Adipose tissue (tissue), 3 donors: ENCODE results near the gene MSANTD4. TPM values are rescaled to one million over a fixed set of nuclear protein-coding genes. Genes with fewer than 3 reads are reported as not detected.
"Not testable (repeated sequence)": the region's sequence is repeated elsewhere in the genome, so short reads cannot be mapped to it uniquely, and the experiment has no call there.

ENCODE experiments used
- H3K27ac ChIP-seq: one replicate; pipeline ENCODE4 v1.5.1; 2013; ENCODE audit warnings: low read depth, low read length
- WGBS, 3 donors: extraction: QIAGEN DNeasy Blood & Tissue Kit; methylation state at CpG; one replicate each; pipeline ENCODE4 v1.1.7; 2013; 5-methylcytosine and 5-hydroxymethylcytosine counted together
- polyA plus RNA-seq, 3 donors: library from polyadenylated mRNA; stranded (reverse); fragments of 200-250 nt; gene quantifications; one replicate each; pipeline ENCODE4 v1.2.3, GENCODE V29; 2013
- donor health status: healthy with polysubstance abuse.
- donor health status: Bipolar disorder and iron deficiency.
- donor health status: healthy.

Gene MSANTD4
- polyA plus RNA-seq, 3 donors = 3.5 to 12.9 (median 4.6) TPM

DNA sequence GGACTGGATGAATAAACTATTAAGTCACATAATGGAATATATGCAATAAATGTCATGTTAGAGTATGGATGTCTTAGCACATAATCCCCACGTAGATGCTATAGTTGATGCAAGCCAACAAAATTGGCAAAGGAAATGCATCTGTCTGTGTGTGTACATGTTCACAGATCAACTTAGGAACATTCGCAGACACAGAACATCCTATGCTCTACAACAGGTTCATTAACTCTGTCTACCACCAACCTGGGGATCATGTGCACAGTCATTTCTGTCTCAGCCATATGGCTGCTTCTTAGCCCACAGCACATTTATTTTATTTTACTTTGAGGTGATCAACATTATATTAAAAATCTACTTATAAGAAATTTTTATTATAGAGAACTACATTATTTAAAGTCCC, 4.9 kb downstream of the MSANTD4 start:
- WGBS, 3 donors = 89 to 92% (median 89%) methylated on average over 2 of the region's 2 CpGs
- no peak overlapping the region for H3K27ac ChIP-seq

DNA sequence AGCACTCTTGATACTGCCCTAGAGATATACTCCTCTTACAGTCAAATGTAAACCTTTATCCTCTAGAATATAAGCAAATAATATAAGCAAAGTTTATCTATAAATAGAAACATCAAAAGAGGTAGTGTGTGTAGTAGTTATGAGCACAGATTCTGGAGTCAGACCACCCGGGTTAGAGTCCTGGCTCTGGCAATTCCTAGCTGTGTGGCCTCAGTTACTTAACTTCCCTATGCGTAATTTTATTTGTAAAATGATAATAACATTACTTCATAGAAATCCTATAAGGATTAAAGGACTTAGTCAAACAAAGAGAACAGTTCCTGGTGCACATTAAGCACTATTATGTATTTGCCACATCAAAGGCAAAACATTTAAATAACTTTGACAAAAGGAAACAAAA, 7.0 kb downstream of the MSANTD4 start:
- WGBS, 3 donors = 65 to 83% (median 83%) methylated on average over 2 of the region's 2 CpGs
- no peak overlapping the region for H3K27ac ChIP-seq

DNA sequence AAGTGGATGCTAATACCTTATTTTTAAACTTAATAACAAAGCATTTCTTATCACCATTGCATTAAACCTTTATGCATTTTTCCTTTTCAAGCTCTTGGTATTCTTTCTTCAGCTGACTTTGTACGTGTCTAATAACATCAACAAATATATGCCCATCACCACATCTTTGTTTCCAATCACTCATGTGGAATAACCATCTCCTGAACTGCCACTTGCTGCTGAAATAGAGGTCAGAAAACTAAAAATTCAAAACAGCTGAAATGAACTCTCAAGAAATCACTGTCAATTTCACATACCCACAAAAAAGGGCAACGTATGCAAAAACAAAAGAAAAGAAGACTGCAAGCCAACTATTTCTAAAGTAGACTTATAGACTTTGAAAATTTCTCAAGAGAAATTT, 7.4 kb downstream of the MSANTD4 start:
- no peak overlapping the region for H3K27ac ChIP-seq
- WGBS, 3 donors = 82 to 94% (median 92%) methylated on average over 2 of the region's 2 CpGs

DNA sequence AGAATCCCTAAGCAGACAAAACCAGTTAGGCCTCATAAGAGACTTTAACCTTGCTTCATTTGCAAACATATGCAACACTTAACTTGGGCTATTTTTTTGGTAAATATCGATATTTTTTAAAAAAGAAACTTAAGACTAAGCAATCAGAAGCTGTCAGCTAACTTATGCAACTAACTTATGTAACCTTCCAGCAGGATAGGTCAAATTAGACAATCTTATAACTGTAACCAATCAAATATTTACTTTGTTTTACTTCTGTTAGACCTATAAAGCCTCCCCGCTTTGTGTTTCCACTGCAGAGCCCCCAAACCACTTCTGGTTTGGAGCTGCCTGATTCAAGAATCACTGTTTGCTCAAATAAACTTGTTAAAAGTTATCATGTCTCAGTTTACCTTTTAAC, 8.0 kb downstream of the MSANTD4 start:
- no peak overlapping the region for H3K27ac ChIP-seq
- WGBS, 3 donors = 49 to 98% (median 97%) methylated on average over 2 of the region's 2 CpGs

DNA sequence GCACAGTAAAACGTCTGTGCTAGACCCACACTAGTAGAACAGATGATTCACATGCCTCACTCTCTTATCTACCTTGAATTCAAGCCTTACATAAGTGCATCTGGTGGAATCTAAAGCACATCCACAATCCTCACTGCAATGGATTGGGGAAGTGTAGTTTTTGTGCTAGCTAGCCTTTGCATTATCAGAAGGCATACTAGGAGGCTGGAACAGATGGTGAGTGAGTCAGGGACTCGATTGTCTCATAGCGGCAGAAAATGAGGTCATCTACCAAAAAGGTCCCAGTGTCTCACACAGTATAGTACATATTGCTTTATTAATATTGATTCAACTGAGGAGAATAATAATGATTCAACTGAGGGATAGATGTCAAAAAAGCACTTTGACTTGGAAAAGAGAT, 9.3 kb downstream of the MSANTD4 start:
- no peak overlapping the region for H3K27ac ChIP-seq
- WGBS, 3 donors = 72 to 74% (median 74%) methylated on average over 3 of the region's 3 CpGs

DNA sequence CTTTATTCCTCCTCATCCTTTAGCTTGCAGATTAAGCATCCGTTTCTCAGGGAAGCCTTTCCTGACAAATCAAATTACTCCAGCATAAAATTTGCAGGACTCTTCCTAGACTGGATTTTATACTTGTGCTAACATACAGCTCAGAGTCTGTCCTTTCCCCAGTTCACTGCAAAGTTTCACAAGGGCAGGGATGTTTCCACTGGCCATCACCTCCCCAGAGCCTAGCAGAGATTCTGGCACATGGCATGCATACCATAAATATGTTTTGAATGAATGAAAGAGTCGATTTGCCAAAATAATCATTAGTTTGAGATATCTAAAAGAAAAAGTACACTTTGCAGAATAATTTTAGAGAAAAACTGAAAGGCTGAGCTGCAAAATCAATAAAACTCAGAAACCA, 10.6 kb downstream of the MSANTD4 start:
- 71 to 79% (median 76%) methylated on average over 2 of the region's 2 CpGs for WGBS, 3 donors
- no peak overlapping the region for H3K27ac ChIP-seq

DNA sequence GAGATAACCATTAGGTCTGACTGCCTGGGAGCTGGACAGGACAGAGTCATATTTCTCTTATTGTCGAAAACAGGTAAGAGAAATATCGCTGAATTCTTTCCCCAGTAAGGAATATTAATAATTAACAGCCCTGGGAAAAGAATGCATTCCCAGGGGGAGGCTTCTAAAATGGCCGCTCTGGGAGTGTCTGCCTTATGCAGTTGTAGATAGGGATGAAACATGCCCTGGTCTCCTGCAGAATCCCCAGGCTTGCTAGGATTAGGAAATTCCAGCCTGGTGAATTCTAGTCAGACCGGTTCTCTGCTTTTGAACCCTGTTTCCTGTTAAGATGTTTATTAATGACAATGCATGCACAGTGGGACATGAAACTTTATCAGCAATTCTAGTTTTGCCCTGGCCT, 18.9 kb downstream of the MSANTD4 start:
- WGBS, 3 donors = 89 to 97% (median 95%) methylated on average over 4 of the region's 4 CpGs
- H3K27ac ChIP-seq = not testable (repeated sequence)

DNA sequence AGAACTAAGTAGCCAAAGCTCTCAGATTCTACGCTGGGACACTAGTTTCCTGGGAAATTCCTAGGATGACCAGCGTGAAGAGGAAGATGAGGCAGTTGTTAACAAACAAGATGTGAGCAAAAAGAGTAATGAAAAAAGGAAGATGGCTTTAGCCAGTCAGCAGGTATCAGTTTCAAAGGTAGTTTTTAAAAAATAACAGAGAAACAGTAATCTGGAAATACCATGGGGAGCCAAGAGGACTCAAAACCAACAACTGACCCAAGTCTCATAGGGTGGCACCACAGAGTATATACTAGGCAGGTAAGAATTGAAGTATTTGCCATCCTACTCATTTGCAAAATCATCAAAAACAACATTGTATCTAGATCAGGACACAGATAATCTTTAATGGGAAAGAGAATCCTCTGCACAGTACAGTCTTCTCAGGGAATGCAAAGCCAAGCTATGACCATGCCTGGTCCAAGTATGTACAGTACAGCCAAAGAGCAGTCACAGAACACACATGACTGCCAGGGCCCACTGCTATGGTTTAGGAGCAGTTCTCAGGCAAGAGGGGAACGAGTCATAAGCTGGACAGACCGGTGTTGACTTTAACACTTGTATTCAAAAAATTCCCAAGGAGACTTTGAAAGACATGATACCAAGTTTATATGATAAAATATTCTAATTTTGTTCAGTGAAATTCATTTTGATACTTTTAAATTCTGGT, 20.6 kb downstream of the MSANTD4 start:
- 92 to 98% (median 93%) methylated on average over 4 of the region's 4 CpGs for WGBS, 3 donors
- H3K27ac ChIP-seq = no peak overlapping the region

DNA sequence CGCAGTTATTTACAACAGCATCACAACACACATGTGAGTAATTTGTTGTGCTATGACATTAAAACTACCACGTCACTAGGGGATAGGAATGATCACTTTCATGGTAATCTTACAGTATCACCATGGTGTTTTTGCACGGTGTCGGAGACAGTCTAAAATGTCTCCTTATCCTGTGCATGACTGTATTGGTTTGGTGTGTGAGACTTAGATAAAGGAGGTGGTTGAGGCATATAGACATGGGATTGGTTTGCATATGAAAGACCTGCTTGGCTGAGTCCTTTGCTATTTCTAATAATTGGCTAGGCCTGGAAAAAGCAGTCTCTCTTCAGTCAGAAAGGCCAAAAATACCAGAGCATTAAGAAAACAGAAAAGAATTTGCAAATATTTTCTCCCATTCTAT, 30.2 kb downstream of the MSANTD4 start:
- no peak overlapping the region for H3K27ac ChIP-seq
- 96 to 97% (median 97%) methylated on average over 4 of the region's 4 CpGs for WGBS, 3 donors

DNA sequence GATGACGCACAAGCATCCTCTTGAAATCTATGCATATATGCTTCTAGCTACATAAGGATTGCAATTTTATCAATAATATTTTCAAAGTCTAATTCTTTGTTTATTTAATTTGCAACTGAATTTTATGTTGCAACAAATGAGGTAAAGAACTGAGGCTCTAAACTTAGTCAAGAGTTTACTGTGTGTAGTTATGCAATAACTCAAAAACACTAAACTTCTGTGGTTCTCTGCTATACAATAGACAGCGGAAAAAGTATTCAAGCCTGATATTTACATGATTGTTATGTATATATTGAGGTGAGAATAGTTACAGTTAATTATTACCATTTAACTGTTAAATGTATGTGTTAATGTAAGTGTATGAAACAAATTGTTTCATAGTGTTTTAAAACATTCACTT, 32.9 kb downstream of the MSANTD4 start:
- 90 to 99% (median 96%) methylated on average over 2 of the region's 2 CpGs for WGBS, 3 donors
- H3K27ac ChIP-seq = no peak overlapping the region

DNA sequence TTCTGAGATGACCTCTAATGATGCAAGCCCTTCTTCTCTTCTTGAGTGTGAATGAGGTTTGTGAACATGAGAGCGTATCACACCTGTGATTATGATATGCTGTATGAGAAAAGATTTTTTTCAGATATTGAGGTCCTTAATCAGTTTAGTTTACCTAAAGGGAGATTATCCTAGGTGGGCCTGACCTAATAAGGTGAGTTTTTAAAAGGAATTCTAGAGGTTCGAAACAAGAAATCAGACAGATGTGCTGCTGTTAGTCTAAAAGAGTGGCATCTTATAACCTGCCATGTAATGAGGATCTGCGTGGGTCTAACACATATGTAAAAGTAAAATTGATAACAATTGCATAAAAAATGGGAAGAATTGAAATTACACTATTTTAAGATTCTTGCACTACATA, 33.8 kb downstream of the MSANTD4 start:
- WGBS, 3 donors = 91 to 97% (median 96%) methylated on average over 3 of the region's 3 CpGs
- H3K27ac ChIP-seq = no peak overlapping the region

DNA sequence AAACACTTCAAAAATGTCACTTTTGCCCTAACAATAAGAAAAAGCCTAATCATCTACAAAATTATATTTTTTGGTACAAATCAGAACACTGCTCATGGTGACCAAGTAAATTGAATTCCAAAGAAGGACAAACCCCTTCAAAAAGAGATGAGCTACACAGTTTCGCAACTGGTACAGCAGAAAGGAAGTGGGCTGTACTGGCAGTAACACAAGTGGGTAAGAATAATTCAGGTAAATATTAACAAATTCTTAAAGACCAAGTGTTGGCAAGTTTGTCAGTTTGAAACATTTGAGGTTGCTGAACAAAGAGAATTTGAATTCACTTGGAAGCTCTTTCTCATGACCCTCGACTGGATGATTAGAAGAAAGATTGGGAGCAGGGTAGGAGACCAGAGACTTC, 35.5 kb downstream of the MSANTD4 start:
- 70 to 84% (median 83%) methylated on average over 2 of the region's 2 CpGs for WGBS, 3 donors
- no peak overlapping the region for H3K27ac ChIP-seq

DNA sequence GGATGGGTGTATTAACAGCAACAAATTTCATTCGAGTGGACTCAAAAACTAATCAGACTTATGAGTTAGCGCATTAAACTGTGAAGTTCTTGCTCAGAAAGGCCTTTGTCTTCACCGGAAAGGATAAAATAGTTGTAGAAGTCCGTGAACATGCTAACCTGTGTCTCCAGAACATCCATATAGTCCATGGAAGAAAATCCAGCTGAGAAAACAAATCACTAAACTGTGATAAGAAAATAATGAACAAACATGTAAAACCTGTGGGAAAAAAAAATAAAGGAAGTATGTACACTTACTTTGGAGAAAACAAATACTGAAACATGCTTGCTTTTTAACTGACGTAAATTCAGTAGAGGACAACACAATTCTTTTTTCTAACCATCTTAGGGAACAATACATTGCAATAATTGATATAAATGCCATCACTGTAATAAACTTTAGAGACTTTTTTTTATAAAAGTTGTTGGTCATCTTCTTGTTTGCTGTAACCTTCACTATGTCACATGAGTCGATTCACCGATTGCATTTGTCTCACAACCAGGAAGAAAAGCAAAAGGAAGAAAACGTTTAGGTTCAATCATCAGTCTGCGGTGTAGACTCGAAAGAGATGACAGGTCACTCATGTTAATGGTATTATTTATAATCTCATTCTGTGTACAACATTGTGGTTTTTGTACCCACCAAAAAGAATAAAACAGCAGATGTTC, 41.9 kb downstream of the MSANTD4 start:
- H3K27ac ChIP-seq = no peak overlapping the region
- WGBS, 3 donors = 57 to 94% (median 92%) methylated on average over 10 of the region's 10 CpGs

DNA sequence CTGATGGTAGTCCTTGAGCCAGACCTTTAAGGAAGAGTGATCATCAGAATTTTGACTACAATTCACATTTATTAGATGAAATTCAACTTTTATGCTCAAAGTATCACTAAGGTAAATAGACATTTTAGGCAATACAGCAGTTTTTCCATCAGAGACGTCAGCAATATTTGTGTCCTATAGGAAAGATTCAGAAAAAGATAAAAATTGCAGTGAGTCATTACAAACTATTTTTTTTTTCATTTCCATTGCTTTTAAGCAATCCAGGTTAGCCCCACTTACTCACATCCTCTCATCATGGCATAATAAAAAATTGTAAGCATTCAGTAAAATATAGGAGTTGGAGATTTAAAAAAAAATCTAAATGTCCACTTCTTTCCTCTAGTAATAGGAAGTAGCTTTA, 46.9 kb downstream of the MSANTD4 start:
- 70 to 79% (median 79%) methylated on average over 1 of the region's 1 CpG for WGBS, 3 donors
- H3K27ac ChIP-seq = no peak overlapping the region

DNA sequence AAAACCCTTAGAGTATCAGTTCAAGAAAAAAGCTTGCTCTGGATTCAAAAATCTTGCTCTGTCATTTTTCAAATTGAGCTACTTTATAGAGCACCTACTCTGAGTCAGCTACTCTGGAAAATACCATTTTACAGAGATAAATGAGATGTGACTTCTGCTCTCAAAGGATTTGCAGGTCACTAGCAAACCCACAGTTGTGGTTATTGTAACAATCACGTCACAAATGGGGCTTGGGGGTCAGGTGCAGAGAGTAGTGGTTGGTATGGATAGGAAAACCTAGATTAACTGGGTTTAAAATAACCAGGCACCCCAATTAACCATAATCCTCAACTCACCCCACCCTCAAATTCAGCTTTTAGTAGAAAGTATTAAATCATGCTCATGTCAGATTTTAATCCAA, 52.3 kb downstream of the MSANTD4 start:
- WGBS, 3 donors = 65 to 89% (median 69%) methylated on average over 1 of the region's 1 CpG
- no peak overlapping the region for H3K27ac ChIP-seq

DNA sequence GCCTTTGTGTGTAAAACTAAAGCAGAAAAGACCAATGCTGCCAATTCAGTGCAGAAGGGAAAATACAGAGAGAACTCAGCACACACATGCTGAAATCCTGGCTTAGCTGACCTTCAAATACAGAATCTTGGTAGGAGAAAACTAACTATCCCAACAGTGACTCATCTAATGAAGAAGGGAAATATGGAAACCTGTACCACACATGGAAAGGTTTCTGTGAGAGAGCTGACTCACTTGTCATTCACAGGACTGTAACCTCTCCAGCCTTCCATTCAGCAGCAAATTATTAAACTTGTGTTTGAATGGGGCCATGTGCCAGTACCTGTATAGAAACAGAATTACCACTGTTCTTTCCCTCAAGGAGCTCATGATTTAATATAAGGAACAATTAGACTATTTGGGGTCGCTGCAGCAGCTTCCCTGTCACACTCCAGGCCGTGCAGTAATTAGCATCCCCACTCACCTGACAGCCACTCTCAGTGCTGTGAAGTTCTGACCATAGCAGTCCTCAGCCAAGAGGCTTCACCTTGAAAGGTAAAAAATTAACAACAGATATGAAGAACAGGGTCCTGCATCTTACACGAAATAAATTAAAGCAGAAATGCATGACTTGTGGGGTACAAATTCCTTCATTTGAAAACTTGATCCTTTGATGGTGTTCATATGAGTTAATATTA, 53.9 kb downstream of the MSANTD4 start:
- WGBS, 3 donors = 53 to 87% (median 86%) methylated on average over 3 of the region's 3 CpGs
- no peak overlapping the region for H3K27ac ChIP-seq

DNA sequence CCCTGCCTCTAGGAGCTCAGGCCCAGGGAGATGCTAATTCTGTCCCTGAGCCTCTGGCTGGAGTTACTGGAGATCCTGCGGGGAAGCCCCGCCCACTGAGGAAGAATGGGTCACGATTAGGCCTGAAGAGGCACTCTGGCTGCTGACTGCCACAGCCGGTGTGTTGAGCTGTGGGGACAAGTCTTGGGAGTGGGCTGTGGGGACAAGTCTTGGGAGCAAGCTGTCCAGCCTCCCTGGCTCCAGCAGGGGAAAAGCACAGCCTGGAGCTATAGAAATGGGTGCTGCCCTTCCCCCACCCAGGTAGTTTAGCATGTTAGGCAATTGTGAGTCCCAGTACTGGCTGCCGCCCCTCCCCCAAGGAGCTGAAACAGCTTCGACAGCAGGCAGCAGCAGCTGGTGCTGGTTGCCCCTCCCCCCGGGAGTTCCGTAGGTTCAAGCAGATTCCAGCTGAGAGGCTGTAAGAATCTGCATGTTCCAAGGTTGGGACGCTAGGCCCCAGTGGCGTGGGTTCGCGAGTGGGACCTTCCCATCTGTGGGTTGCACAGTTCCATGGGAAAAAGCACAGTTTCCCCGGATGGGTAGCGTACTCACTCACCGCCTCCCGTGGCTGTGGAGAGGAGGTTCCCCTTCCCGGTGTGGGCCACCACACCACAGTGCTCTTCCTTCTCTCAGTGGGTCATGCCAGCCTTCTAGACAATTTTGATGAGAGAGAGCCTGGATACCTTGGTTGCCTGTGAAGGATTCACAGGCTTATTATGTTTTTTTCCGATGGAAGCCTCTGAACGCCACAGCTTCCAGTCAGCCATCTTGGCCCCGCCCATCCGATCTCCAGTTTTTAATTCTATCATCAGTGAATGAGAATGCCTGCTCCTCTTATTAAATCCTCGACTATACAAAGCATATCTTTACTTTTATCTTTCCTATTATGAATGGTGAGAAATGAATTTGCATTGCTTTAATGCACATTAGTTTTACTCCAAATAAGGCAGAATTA, 61.5 kb downstream of the MSANTD4 start:
- H3K27ac ChIP-seq = no peak overlapping the region
- 86 to 89% (median 87%) methylated on average over 22 of the region's 22 CpGs for WGBS, 3 donors
